PC-3 (cell line): ENCODE measurements around the gene ATP8A2.

Experiments used
- EZH2 ChIP-seq: fragments of 300-600 bp; sonication (generic); IDR thresholded peaks from one replicate; pipeline ENCODE4 v1.6.1; 2017; ENCODE audit warnings: antibody characterized with exemption, mild to moderate bottlenecking, low read length; ENCODE audit not compliant: unreplicated experiment
- EZH2phosphoT487 ChIP-seq: fragments of 300-600 bp; sonication (generic); IDR thresholded peaks from 2 replicates; pipeline ENCODE4 v1.6.1; 2018; ENCODE audit warnings: mild to moderate bottlenecking, antibody characterized with exemption, low read length, borderline replicate concordance
- TF ChIP-seq, protein P1 (sequence below): fragments of 300-600 bp; sonication (generic); conservative IDR thresholded peaks from 2 replicates; pipeline ENCODE4 v1.5.1; 2017; ENCODE audit warnings: antibody characterized with exemption, low read depth, mild to moderate bottlenecking, low read length

DNA sequence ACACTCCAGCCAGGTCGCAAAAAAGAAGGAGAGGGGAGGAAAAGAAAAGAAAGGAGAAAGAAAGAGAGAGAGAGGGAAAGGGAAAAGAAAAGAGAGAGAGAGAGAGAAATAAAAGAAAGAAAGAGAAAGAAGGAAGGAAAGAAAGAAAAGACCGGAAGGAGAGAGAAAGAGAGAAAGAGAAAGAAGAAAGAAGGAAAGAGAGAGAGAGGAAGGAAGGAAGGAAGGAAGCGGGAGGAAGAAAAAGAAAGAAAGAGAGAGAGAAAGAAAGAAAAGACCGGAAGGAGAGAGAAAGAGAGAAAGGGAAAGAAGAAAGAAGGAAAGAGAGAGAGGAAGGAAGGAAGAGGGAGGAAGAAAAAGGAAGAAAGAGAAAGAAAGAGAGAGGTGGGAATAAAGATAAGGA, 359.3 kb downstream of the ATP8A2 start:
- TF ChIP-seq, protein P1, sequence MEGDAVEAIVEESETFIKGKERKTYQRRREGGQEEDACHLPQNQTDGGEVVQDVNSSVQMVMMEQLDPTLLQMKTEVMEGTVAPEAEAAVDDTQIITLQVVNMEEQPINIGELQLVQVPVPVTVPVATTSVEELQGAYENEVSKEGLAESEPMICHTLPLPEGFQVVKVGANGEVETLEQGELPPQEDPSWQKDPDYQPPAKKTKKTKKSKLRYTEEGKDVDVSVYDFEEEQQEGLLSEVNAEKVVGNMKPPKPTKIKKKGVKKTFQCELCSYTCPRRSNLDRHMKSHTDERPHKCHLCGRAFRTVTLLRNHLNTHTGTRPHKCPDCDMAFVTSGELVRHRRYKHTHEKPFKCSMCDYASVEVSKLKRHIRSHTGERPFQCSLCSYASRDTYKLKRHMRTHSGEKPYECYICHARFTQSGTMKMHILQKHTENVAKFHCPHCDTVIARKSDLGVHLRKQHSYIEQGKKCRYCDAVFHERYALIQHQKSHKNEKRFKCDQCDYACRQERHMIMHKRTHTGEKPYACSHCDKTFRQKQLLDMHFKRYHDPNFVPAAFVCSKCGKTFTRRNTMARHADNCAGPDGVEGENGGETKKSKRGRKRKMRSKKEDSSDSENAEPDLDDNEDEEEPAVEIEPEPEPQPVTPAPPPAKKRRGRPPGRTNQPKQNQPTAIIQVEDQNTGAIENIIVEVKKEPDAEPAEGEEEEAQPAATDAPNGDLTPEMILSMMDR: no peak
- TF ChIP-seq EZH2phosphoT487: no peak
- no peak for TF ChIP-seq EZH2
